Activated T-helper 17 cell treated with anti-CD3 and anti-CD28 coated beads, Interleukin-2, amount 50 U/mL, for 72 hours (primary cell): ENCODE results near the gene RUVBL2. TPM values are rescaled to one million over a fixed set of nuclear protein-coding genes. Genes with fewer than 3 reads are reported as not detected.

Experiments used
- ATAC-seq: fragments of 150-1000 bp; cut with Tn5 transposase; replicated peaks from 2 replicates; pipeline ENCODE4 v1.10.0; 2021; ENCODE audit warnings: mild to moderate bottlenecking, moderate library complexity
- H3K27ac Mint-ChIP-seq: one replicate; pipeline ENCODE4 v1.8.0; 2022; ENCODE audit warnings: mixed read lengths
- H3K27me3 Mint-ChIP-seq: one replicate; pipeline ENCODE4 v1.8.0; 2022; ENCODE audit warnings: mixed read lengths
- H3K36me3 Mint-ChIP-seq: one replicate; pipeline ENCODE4 v1.8.0; 2022; ENCODE audit warnings: low read depth, mild to moderate bottlenecking, mixed read lengths
- H3K4me1 Mint-ChIP-seq: one replicate; pipeline ENCODE4 v1.8.0; 2022; ENCODE audit warnings: mixed read lengths
- H3K4me3 Mint-ChIP-seq: one replicate; pipeline ENCODE4 v1.8.0; 2022; ENCODE audit warnings: mild to moderate bottlenecking, mixed read lengths
- H3K9me3 Mint-ChIP-seq: one replicate; pipeline ENCODE4 v1.8.0; 2022; ENCODE audit warnings: mixed read lengths
- total RNA-seq, 2 donors: library from RNA; stranded (reverse); gene quantifications; one replicate each; pipeline ENCODE4 v1.2.3, GENCODE V29; 2022

Gene RUVBL2
- total RNA-seq, 2 donors from 2014 or later, result 100 to 166 TPM

DNA sequence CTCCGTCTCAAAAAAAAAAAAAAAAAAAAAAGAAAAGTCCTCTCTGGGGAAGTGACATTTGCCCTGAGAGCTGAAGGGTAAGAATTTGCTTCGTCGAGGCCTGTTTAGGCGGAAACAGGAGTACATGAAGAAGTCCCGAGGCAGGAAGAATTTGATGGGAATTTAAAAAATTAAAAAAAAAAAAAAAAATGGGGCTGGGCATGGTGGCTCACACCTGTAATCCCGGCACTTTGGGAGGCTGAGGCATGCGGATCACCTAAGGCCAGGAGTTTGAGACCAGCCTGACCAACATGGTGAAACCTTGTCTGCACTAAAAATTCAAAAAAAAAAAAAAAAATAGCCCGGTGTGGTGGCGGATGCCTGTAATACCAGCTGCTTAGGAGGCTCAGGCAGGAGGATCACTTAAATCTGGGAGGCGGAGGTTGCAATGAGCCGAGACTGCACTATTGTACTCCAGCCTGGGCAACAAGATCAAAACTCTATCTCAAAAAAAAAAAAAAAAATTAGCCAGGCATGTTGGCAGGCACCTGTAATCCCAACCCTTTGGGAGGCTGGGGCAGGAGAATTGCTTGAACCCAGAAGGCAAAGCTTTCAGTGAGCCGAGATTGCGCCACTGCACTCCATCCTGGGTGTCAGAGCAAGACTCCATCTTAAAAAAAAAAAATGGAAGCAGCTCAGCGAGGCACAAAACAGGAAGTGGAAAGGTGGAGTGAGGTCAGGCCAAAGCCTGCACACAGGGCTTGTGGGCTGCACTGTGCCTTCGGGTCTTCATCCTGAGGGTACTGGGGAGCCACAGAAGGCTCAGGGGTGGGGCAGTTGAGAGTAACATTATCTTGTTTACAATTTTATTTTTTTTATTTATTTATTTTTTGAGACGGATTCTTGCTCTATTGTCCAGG is 34.1 kb upstream of the RUVBL2 start:
- Mint-ChIP-seq H3K4me3 (no peak overlapping the region), H3K9me3 (no peaks in the 10 kb centered on the region), H3K4me1 (peaks cover 34% of the 10 kb centered on the region), H3K27me3 (no peaks in the 10 kb centered on the region), H3K36me3 (peaks cover 80% of the 10 kb centered on the region), H3K27ac (no peak overlapping the region)
- ATAC-seq, result no peak

DNA sequence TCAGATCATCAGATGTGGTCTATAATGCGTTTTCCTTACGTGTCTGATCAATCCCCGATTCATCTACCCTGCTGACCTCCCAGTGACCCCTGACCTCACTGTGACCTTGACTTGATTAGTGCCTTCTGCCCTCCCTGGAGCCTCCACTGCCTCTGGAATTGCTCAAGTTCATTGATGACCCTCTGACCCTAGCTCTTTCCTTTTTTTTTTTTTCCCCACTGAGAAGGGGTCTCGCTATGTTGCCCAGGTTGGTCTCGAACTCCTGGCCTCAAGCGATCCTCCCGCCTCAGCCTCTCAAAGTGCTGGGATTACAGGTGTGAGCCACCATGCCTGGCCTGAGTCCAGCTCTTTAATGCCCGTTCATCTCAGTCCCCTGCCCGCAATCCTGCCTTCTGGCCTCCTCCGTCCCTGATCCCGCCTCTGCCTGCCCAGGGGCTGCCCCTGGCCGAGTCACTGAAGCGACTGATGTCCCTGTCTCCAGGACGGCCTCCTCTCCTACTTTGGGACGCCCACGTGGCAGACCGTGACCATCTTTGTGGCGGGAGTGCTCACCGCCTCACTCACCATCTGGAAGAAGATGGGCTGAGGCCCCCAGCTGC is 32.5 kb upstream of the RUVBL2 start:
- ATAC-seq, result no peak
- peaks cover 30% of the 10 kb centered on the region for H3K4me1 Mint-ChIP-seq
- no peaks in the 10 kb centered on the region for H3K9me3 Mint-ChIP-seq
- no peaks in the 10 kb centered on the region for H3K27me3 Mint-ChIP-seq
- H3K4me3 Mint-ChIP-seq, result peak overlapping the region; percentile 100
- H3K36me3 Mint-ChIP-seq, result peaks cover 80% of the 10 kb centered on the region
- H3K27ac Mint-ChIP-seq, result peak overlapping the region; percentile 100

DNA sequence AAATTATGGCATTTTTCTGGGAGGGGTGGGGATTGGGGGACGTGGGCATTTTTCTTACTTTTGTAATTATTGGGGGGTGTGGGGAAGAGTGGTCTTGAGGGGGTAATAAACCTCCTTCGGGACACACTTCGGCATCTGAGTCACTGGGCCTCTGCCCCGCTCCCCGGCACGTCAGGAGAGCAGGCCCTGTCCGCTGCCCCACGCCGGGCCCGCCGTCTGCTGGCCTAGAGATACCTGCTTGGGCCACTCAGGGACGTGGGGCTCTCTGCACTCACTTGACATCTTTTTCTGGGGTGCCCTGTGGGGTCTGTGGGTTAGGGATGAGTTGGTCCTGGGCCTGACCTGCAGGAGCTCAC is 32.0 kb upstream of the RUVBL2 start:
- H3K4me3 Mint-ChIP-seq, result peak overlapping the region; percentile 100
- H3K27ac Mint-ChIP-seq, result peak overlapping the region; percentile 100
- H3K4me1 Mint-ChIP-seq, result peaks cover 31% of the 10 kb centered on the region
- peaks cover 80% of the 10 kb centered on the region for H3K36me3 Mint-ChIP-seq
- ATAC-seq, result no peak
- no peaks in the 10 kb centered on the region for H3K27me3 Mint-ChIP-seq
- H3K9me3 Mint-ChIP-seq, result no peaks in the 10 kb centered on the region

DNA sequence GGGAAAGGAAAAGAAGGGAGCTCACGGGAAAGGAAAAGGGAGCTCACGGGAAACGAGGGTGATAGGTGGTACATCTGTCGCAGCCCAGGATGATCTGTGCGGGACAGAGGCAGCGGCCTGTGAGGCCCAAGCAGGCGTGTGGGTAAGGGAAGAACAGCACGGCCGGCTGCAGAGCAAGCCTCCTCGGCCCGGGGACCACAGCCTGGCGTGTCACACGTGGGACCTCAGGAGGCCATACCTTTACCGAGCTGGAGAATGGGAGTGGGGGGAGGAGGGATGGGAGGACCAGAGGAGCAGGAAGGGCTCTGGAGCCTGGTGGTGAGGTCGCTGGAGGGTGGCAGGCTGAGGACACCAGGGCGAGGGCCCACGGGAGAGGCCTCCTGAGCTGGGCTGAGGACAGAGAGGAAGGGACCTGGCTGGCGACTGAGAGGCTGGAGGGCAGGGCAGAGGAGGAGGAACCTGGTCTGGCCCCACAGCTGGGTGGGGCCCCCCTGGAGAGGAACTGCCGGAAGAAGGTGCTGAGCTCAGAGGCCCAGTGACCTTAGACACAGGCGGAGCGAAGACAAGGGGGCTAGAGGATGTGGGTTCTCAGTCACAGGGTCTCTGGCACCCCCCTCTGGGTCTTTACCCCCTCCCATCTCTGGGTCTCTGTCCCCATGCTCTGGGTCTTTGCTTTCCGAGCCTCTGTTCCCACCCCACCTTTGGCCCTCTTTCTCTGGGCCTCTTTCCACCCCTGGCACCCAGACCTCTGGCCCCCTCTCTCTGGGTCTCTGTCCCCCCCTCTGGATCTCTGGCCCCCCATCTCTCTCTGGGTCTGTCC is 31.4 kb upstream of the RUVBL2 start:
- ATAC-seq, result peak; percentile 12
- Mint-ChIP-seq H3K27me3 (no peaks in the 10 kb centered on the region), H3K9me3 (no peaks in the 10 kb centered on the region), H3K4me3 (peak overlapping the region; percentile 100), H3K4me1 (peaks cover 26% of the 10 kb centered on the region), H3K36me3 (peaks cover 80% of the 10 kb centered on the region), H3K27ac (peak overlapping the region; percentile 100)

DNA sequence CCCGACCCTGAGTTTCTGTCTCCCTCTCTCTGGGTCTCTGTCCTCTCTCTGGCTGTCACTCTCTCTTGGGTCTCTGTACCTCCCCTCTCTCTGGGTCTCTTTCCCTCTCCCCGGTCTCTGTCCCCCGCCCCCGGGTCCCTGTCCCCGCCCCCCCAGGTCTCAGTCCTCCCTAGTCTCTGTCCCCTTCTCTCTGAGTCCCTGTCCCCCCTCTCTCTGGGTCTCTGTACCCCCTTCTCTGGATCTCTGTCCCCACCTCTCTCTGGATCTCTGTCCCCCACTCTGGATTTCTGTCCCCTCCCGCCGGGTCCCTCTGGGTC is 30.9 kb upstream of the RUVBL2 start:
- no peak for ATAC-seq
- Mint-ChIP-seq H3K36me3 (peaks cover 80% of the 10 kb centered on the region), H3K4me1 (peaks cover 26% of the 10 kb centered on the region), H3K4me3 (peak overlapping the region; percentile 100), H3K27ac (peak overlapping the region; percentile 100), H3K9me3 (no peaks in the 10 kb centered on the region), H3K27me3 (no peaks in the 10 kb centered on the region)

DNA sequence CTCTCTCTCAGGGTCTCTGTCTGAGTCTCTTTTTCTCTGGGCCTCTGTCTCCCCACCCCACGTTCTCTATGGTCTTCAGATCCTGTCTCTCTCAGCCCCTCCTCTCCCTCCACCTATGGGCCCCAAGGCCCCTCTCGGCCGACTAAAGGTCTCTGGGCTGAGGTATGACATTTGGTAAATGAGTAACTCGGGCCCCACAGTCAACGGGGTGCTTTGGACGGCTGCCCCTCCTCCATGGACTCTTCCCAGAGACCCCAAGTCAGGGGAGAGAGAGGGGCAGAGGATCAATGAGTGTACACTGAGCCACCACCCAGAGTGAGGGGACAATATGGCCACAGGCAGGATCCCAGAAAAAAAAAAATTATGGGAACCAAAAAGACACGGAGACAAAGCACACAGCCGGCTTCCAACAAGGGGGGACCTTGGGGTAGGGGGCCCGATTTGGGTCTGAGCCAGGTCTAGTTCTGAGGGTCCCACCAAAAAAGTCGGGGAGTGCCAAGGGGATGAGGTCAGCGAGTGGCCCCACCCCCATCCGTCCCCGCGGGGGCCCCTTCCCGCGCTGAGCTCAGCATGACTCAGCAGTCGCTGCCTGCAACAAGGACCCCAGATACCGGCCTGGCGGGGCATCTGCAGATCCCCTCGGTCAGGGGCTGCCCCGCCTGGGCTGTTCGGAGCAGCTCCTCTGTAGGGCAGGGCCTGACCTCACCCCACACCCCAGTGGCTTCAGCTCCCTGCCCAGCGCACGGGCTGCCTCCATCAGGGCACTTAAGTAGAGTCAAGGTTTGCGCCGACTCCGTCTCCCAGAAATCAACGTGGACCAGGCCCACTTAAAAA is 30.1 kb upstream of the RUVBL2 start:
- H3K36me3 Mint-ChIP-seq, result peaks cover 80% of the 10 kb centered on the region
- peak; percentile 25 for ATAC-seq
- H3K9me3 Mint-ChIP-seq, result no peaks in the 10 kb centered on the region
- H3K4me1 Mint-ChIP-seq, result peaks cover 31% of the 10 kb centered on the region
- no peaks in the 10 kb centered on the region for H3K27me3 Mint-ChIP-seq
- H3K4me3 Mint-ChIP-seq, result peak overlapping the region; percentile 100
- peak overlapping the region; percentile 100 for H3K27ac Mint-ChIP-seq

DNA sequence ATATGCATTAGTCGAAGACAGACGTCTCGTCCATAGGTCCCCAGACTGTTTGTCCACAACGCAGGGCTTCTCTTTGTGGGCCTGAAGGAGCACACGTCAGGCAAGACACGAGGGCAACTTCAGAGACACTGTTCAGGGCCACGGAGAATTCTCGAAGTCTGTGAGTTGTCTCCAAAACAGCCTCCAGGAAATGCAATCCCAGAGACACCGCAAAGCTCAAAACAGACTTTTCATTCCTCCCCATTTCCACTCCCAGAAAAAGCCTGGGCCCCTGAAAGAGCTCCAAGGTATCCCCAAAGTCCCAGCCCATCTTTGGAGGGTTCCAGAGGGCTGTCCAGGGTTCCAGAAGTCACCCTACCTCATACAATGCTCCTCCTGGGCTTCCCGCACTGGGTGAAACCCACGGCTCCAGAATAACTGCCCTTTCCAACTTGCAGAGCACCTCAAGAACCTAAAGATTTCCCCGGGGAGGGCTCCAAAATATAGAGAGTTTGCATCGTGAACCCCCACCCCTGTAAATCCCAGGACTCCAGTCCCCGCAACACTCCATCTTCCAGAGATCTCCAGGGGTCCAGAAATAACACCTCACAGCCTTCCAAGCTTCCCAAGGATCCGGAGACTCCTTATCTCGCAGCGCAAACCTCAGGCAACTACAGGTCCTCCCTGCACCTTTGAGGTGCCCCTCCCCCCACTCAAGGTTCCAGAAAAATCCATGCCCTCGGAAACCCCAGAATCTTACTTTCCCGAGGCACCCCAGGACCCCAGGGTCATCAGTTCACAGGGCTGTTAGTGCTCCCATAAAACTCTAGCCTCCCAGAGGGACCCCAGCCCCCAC is 29.3 kb upstream of the RUVBL2 start:
- H3K27ac Mint-ChIP-seq, result peak overlapping the region; percentile 100
- H3K9me3 Mint-ChIP-seq, result no peaks in the 10 kb centered on the region
- peak overlapping the region; percentile 100 for H3K4me3 Mint-ChIP-seq
- no peak for ATAC-seq
- H3K36me3 Mint-ChIP-seq, result peaks cover 79% of the 10 kb centered on the region
- H3K27me3 Mint-ChIP-seq, result no peaks in the 10 kb centered on the region
- peaks cover 31% of the 10 kb centered on the region for H3K4me1 Mint-ChIP-seq

DNA sequence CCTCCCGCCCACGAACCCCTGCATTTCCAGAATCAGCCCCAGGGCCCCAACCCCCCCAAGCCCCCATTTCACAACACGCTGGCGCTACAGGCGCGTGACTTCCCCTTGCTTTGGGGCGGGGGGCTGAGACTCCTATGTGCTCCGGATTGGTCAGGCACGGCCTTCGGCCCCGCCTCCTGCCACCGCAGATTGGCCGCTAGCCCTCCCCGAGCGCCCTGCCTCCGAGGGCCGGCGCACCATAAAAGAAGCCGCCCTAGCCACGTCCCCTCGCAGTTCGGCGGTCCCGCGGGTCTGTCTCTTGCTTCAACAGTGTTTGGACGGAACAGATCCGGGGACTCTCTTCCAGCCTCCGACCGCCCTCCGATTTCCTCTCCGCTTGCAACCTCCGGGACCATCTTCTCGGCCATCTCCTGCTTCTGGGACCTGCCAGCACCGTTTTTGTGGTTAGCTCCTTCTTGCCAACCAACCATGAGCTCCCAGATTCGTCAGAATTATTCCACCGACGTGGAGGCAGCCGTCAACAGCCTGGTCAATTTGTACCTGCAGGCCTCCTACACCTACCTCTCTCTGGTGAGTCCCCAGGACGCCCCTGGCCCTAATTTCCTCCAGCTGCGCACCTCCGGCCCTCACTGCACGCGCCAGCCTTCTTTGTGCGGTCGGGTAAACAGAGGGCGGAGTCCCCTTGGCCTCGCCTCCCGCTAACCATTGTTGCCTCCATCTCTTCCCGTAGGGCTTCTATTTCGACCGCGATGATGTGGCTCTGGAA is 28.5 kb upstream of the RUVBL2 start, which contains the start of gene FTL:
FTL (plus strand) TSS at position 270 of the 766 bp plus-strand sequence; CDS start at position 469, 199 bp downstream.
- Mint-ChIP-seq H3K9me3 (no peaks in the 10 kb centered on the region), H3K36me3 (peaks cover 83% of the 10 kb centered on the region), H3K27ac (peak within 1 kb of the TSS; percentile 100)

DNA sequence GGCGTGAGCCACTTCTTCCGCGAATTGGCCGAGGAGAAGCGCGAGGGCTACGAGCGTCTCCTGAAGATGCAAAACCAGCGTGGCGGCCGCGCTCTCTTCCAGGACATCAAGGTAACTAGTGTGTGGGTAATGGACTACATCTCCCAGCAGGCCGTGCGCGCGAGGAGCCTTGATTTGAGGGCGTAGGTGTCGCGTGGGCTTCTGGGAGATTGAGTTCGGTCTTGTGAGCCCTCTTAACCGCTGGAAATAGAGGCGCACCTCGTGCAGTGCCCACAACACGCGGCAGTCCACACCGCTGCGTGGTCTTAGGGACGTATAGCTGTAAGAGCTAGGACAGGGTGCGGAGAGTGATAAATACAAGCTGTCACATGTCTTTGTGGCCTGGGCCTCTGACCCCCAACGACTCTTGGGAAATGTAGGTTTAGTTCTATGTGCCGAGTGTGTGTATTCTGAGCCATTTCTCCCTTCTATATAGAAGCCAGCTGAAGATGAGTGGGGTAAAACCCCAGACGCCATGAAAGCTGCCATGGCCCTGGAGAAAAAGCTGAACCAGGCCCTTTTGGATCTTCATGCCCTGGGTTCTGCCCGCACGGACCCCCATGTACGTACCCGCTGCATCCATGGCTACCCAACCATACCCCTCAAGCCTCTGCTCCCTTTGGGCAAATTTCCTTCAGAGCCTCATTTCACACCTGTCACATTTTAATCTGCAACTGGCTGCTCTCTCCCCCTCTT is 27.7 kb upstream of the RUVBL2 start:
- ATAC-seq, result peak; percentile 53
- Mint-ChIP-seq H3K9me3 (no peaks in the 10 kb centered on the region), H3K27me3 (no peaks in the 10 kb centered on the region), H3K27ac (peak overlapping the region; percentile 100), H3K36me3 (peaks cover 84% of the 10 kb centered on the region), H3K4me3 (peak overlapping the region; percentile 100), H3K4me1 (peaks cover 32% of the 10 kb centered on the region)

More for the DNA sequence above, 28.5 kb upstream of the RUVBL2 start, which contains the start of gene FTL:
- Mint-ChIP-seq H3K4me3 (peak within 1 kb of the TSS; percentile 100), H3K4me1 (peaks cover 31% of the 10 kb centered on the region), H3K27me3 (no peaks in the 10 kb centered on the region)
- peak; percentile 81 for ATAC-seq

DNA sequence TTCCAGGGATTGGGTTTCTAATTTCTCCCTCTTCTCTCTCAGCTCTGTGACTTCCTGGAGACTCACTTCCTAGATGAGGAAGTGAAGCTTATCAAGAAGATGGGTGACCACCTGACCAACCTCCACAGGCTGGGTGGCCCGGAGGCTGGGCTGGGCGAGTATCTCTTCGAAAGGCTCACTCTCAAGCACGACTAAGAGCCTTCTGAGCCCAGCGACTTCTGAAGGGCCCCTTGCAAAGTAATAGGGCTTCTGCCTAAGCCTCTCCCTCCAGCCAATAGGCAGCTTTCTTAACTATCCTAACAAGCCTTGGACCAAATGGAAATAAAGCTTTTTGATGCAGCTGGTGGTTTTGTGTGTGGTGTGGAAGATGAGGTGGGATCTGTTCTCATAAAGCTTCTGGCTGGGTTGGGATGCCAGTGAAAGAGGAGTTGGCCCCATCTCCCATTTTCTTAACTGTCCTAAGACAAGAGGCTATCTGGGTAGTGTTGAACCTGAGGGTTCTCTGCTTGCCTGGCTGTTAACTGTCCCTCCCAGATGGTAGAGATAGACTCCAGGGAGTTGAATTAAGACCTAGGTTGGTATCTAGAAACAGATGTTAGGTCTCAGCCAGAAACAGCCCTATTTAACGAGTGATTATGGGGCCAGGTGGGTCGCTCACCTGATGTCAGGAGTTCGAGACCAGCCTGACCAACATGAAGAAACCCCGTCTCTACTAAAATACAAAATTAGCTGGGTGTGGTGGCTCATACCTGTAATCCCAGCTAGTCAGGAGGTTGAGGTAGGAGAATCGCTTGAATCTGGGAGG is 26.9 kb upstream of the RUVBL2 start:
- Mint-ChIP-seq H3K27me3 (no peaks in the 10 kb centered on the region), H3K27ac (peak overlapping the region; percentile 100), H3K9me3 (no peaks in the 10 kb centered on the region), H3K36me3 (peaks cover 81% of the 10 kb centered on the region), H3K4me1 (peaks cover 29% of the 10 kb centered on the region), H3K4me3 (peak overlapping the region; percentile 100)
- ATAC-seq, result no peak

DNA sequence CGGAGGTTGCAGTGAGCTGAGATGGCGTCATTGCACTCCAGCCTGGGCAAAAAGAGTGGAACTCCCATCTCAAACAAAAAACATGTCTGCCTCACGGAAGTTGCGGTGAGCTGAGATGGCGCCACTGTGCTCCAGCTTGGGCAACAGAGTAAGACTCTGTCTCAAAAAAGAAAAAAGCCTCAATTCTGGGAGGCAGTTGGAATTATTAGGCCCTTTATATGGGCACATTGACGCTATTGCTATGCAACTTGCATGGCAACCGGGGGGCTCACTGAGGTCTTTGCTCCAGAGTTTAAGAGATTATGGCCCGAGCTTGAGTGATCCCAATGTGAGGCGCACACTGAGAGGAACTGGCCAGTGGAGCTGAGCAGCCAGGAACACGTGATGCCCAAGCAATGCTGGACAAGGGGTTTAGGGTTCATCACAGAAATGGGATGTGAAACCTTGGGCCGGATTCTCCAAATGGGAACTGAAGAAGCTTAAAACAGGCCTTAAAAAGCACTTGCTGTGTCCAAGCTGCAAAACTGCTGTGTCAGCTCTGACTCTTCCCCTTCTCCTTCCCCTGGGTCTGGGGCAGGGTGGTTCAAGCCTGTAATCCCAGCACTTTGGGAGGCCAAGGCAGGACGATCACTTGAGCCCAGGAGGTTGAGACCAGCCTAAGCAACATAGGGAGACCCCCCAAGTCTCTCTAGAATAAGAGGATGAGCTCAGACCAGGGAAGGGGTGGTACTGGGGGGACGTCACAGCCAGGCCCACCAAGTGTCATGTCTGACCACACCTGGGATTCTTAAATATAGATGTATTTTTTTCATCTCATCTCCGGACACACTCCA is 26.1 kb upstream of the RUVBL2 start:
- peaks cover 29% of the 10 kb centered on the region for H3K4me1 Mint-ChIP-seq
- H3K27ac Mint-ChIP-seq, result peak overlapping the region; percentile 100
- H3K36me3 Mint-ChIP-seq, result peaks cover 74% of the 10 kb centered on the region
- peak overlapping the region; percentile 100 for H3K4me3 Mint-ChIP-seq
- H3K9me3 Mint-ChIP-seq, result no peaks in the 10 kb centered on the region
- ATAC-seq, result no peak
- no peaks in the 10 kb centered on the region for H3K27me3 Mint-ChIP-seq
